T-helper 2 cell treated with Interferon-gamma antibody and Interleukin-4, amounts not matched to agents 5 μg/mL and 100 μg/mL, for 36 hours (primary cell): Measurements from ENCODE around the gene FA2H.

ENCODE experiments used
- DNase-seq: peaks from one replicate; pipeline ENCODE4 v3.0.0; 2021; ENCODE audit warnings: low spot score
- H3K27ac Mint-ChIP-seq: one replicate; pipeline ENCODE4 v1.8.0; 2021; ENCODE audit warnings: mild to moderate bottlenecking, mixed read lengths
- H3K27me3 Mint-ChIP-seq: one replicate; pipeline ENCODE4 v1.8.0; 2021; ENCODE audit warnings: low read depth, mixed read lengths
- H3K36me3 Mint-ChIP-seq: one replicate; pipeline ENCODE4 v1.8.0; 2021; ENCODE audit warnings: low read depth, mixed read lengths
- H3K4me1 Mint-ChIP-seq: one replicate; pipeline ENCODE4 v1.8.0; 2021; ENCODE audit warnings: low read depth, mixed read lengths
- H3K4me3 Mint-ChIP-seq: one replicate; pipeline ENCODE4 v1.8.0; 2022; ENCODE audit warnings: mild to moderate bottlenecking, moderate library complexity, mixed read lengths
- H3K9me3 Mint-ChIP-seq: one replicate; pipeline ENCODE4 v1.8.0; 2021; ENCODE audit warnings: mixed read lengths

The FA2H gene

DNA sequence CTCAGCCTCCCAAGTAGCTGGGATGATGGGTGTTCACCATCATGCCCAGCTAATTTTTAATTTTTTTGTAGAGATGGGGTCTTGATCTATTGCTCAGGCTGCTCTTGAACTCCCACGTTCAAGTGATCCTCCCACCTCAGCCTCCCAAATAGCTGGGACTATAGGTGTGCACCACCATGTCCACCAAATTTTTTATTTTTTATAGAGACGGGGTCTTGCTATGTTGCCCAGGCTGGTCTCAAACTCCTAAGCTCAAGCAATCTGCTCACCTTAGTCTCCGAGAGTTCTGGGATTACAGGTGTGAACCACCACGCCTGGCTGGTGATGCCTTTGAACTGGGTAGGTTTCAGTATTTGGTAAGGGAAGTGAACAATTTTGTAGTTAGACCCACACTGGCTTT, 30.1 kb downstream of the FA2H start:
- no peaks in the 10 kb centered on the region for H3K9me3 Mint-ChIP-seq
- peaks cover 2% of the 10 kb centered on the region for H3K4me1 Mint-ChIP-seq
- no peak overlapping the region for H3K27ac Mint-ChIP-seq
- H3K4me3 Mint-ChIP-seq, result no peak overlapping the region
- H3K27me3 Mint-ChIP-seq, result no peaks in the 10 kb centered on the region
- H3K36me3 Mint-ChIP-seq, result no peaks in the 10 kb centered on the region
- DNase-seq, result no peak

DNA sequence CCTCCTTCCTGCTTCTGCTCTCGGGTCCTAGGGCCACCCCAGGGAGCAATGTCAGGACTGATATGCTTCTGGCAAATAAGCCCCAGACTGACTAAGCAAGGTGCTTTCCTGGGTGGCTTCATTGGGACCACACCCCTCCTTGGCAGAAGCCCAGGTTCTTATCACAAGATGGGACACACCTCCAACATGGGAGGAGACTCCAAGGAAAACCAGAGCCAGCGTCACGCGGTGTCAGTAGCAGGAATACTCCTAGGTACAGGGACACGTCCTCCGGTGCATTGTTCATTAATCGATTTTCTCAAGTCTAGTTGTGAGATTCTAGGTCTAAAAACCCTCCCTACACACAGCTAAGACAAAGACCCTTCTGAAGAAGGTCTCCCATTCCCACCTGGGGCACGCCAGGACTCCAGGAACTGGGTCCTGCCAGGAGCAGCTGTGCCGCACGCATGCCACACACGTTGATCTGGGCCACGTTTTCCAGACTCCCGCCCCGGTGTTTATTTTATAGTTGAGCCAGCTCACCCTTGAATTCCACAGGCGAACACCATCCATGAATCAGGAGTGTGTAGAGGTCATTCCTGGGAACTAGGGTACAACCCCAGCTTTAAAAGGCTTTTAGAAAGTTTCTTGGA, 30.8 kb downstream of the FA2H start:
- Mint-ChIP-seq H3K4me3 (no peak overlapping the region), H3K36me3 (no peaks in the 10 kb centered on the region), H3K27me3 (no peaks in the 10 kb centered on the region), H3K27ac (no peak overlapping the region), H3K9me3 (no peaks in the 10 kb centered on the region), H3K4me1 (peaks cover 2% of the 10 kb centered on the region)
- no peak for DNase-seq

DNA sequence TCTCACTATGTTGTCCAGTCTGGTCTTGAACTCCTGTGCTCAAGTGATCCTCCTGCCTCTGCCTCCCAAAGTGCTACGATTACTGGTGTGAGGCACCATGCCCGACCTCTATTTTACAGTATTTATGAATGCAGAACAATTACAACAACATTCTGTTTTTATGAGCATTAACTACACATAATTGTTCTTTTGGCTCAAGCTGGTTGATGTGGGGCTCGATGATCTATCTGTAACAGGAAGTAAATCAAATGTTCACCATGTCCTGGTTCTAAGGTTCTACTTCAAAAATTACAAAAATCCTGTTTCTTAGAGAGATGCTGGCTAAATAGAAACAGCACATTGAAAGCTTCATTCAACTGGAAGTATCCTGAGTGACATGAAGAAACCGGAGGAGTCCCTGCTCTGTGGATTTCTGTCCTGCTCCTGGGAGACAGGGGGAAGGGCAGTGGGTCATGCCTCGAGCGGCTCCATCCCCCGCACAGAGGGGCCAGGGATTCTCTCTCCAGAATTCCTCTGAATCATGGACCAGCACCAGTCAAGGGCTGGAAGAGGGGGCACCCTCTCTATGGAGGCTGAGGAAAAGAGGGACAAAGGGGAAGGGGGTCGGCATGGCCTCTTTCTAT, 31.5 kb downstream of the FA2H start:
- Mint-ChIP-seq H3K27ac (no peak overlapping the region), H3K9me3 (no peaks in the 10 kb centered on the region), H3K36me3 (no peaks in the 10 kb centered on the region), H3K4me3 (no peak overlapping the region), H3K27me3 (no peaks in the 10 kb centered on the region), H3K4me1 (peaks cover 2% of the 10 kb centered on the region)
- DNase-seq, result no peak

DNA sequence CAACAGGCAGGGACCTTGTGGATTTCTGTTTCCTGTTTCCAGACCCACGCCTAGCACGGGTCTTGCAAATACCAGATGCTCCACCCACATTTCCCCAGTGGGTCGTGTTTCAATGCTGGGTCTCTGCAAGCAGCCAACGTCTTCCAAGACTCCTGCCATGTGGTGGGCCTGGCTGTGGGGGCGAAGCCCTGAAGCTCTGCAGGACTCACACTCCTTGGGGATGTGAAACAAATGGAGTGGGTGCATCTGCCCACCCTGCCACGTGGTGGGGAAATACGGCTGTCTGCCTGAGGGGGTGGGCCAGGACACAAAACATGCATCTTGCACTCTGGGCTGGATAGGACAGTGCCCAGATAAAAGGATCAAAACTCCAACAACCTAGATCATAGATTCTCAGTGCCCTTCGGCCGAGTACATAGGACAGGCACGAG, 32.6 kb downstream of the FA2H start:
- H3K9me3 Mint-ChIP-seq, result no peaks in the 10 kb centered on the region
- DNase-seq, result no peak
- H3K27ac Mint-ChIP-seq, result no peak overlapping the region
- H3K36me3 Mint-ChIP-seq, result no peaks in the 10 kb centered on the region
- H3K27me3 Mint-ChIP-seq, result no peaks in the 10 kb centered on the region
- H3K4me1 Mint-ChIP-seq, result peaks cover 2% of the 10 kb centered on the region
- no peak overlapping the region for H3K4me3 Mint-ChIP-seq

DNA sequence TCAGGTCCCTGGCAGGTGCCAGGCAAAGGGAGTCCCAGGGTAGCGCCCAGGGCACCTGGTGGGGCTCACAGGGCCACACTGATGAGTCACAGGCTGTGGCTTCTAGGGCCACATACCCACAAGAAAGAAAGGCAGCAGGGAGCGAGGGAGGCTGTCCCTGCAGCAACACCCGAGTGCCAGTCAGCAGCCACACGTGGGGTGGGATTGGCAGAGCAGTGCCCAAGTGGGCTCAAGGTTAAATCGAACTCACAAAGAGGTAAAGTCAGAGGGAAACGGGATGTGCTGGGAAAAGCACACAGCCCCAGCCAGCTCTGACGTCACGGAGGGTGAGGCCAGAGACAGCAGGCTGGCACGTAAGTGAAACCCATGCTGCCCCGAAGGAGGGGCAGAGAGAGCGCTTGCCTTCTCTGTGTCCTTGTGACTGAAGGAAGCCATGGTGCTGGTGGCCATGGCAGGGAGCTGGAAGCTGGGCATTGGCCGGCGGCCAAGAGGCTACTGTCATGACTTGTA, 33.8 kb downstream of the FA2H start:
- Mint-ChIP-seq H3K36me3 (no peaks in the 10 kb centered on the region), H3K27me3 (no peaks in the 10 kb centered on the region), H3K9me3 (no peaks in the 10 kb centered on the region), H3K4me3 (no peak overlapping the region), H3K27ac (no peak overlapping the region), H3K4me1 (peaks cover 2% of the 10 kb centered on the region)
- no peak for DNase-seq

DNA sequence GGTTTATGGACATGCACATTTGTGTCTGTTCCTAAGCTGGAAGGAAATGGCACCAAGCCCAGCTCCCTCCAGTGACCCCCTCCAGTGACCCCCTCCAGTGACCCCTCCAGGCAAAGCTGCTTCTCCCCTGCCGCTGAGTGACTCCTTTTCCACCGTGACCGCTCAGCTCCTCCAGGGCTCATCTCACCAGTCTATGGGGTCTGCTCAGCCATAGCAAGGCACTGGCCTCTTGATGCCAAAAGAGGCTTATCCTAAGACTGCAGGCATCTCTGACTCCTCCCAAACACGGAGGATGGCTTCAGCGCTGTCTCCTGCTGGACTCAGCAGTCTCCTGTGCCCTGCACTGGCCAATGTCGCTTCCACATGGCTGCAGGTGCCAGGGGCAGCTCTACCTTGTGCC, 35.3 kb downstream of the FA2H start:
- no peaks in the 10 kb centered on the region for H3K36me3 Mint-ChIP-seq
- no peak overlapping the region for H3K27ac Mint-ChIP-seq
- H3K4me1 Mint-ChIP-seq, result peaks cover 2% of the 10 kb centered on the region
- H3K27me3 Mint-ChIP-seq, result no peaks in the 10 kb centered on the region
- H3K9me3 Mint-ChIP-seq, result no peaks in the 10 kb centered on the region
- no peak for DNase-seq
- no peak overlapping the region for H3K4me3 Mint-ChIP-seq

DNA sequence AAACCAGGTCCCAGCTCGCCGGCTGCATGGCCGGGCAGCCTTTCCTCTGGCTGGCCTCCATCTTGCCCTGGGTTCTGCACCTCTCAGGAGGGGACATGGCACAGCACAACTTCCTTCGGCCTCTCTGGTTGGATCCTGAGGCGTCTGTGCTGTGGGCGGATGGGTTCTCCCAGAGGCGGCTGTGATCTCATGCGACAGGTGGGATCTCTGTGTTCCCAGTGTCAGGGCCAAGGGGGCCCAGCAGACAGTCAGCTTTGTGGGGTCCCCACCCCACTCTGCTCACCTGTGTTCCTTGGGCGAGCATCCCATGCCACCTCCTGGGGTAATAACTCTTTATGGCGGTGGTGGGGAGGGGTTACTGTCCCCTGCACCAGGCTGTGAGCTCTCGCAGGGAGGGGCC, 35.8 kb downstream of the FA2H start:
- no peaks in the 10 kb centered on the region for H3K36me3 Mint-ChIP-seq
- H3K27me3 Mint-ChIP-seq, result no peaks in the 10 kb centered on the region
- no peak overlapping the region for H3K4me3 Mint-ChIP-seq
- H3K27ac Mint-ChIP-seq, result no peak overlapping the region
- H3K4me1 Mint-ChIP-seq, result peaks cover 2% of the 10 kb centered on the region
- no peak for DNase-seq
- no peaks in the 10 kb centered on the region for H3K9me3 Mint-ChIP-seq

DNA sequence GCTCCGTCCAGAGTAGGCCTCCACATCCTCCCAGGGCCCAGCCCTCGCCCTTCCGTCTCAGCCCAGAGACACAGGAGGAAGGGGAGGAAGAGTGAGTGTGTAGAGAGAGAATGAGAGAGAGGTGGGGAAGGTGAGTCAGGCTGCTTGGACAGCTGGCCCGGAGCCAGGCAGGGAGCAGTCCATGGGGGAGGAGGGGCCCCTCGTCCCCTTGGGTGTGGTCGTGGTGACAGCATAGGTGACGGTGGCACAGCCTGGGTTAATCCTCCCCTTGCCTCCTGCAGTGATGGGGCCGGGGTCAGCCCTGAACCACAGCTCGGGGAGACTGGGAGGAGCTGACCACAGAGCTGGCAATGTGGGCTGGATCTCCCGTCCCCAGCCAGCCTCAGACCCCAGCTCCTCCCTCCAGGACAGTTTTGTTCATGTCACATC, 36.5 kb downstream of the FA2H start:
- H3K36me3 Mint-ChIP-seq, result no peaks in the 10 kb centered on the region
- H3K27me3 Mint-ChIP-seq, result no peaks in the 10 kb centered on the region
- no peaks in the 10 kb centered on the region for H3K9me3 Mint-ChIP-seq
- no peak overlapping the region for H3K27ac Mint-ChIP-seq
- H3K4me3 Mint-ChIP-seq, result no peak overlapping the region
- DNase-seq, result no peak
- peaks cover 2% of the 10 kb centered on the region for H3K4me1 Mint-ChIP-seq

DNA sequence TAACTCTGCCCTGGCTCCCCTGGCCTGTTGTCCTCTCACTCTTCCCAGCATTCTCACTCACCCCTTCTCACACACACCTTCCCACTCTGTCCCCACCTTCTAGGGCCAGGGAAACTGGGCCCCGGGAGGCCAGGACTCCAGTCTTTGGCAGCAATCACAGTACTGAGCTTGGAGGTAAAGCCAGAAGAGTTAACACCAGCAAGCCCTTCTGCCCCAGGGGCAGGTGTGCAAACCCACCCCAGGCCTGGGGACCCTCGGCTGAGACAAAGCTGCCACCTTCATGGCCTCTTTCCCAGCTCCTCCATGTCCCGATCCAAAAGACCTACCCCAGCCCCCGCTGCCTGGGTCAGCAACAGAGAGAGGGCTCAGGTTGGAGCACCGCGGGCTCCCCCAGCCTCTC, 37.1 kb downstream of the FA2H start:
- Mint-ChIP-seq H3K4me1 (peaks cover 2% of the 10 kb centered on the region), H3K36me3 (no peaks in the 10 kb centered on the region), H3K27ac (no peak overlapping the region), H3K27me3 (no peaks in the 10 kb centered on the region), H3K9me3 (no peaks in the 10 kb centered on the region), H3K4me3 (no peak overlapping the region)
- DNase-seq, result no peak

DNA sequence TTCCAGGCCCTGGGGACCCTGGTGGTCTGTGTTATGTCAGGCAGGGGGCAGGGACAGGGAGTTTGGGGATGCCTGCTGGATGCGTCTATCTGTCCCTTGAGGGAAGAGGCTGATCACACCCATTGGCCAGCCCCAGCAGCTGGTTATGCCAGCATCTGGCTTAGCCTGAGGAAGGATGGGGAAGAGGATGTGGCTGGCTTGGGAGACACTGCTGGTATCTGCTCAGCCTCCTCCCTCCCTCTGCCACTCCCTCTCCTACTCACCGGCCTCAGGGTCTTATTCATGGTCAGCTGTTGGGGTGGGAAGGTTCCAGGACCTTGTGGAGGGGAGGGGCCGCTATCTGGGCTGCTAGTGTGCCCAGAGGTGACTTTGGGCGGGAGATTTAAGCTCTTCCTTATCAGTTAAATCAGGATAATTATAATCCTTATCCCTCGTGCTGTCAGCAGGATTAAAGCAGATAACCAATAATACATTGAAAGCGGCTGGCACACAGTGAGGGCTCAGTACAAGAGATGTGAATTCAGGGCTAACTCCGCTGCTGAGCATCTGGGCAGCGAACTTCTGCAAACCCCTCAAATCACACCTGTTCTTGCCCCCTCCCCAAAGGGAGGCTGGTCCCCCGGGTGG, 38.0 kb downstream of the FA2H start:
- H3K4me3 Mint-ChIP-seq, result no peak overlapping the region
- H3K9me3 Mint-ChIP-seq, result no peaks in the 10 kb centered on the region
- no peak overlapping the region for H3K27ac Mint-ChIP-seq
- H3K27me3 Mint-ChIP-seq, result no peaks in the 10 kb centered on the region
- H3K36me3 Mint-ChIP-seq, result no peaks in the 10 kb centered on the region
- no peaks in the 10 kb centered on the region for H3K4me1 Mint-ChIP-seq
- no peak for DNase-seq

DNA sequence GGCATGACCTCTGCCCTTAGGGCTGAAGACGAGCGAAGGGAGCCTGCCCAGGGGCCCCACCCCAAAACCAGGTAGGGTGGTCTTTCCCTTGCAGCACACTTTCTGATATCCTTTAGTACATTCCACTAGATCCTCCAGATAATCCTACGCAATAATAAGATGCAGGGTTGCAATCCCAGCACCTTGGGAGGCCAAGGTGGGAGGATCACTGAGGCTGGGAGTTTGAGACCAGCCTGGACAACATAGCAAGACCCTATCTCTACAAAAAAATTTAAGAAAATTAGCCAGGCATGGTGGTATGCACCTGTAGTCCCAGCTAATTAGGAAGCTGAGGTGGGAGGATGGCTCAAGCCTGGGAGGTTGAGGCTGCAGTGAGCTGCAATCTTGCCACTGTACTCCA, 39.1 kb downstream of the FA2H start:
- no peaks in the 10 kb centered on the region for H3K9me3 Mint-ChIP-seq
- no peaks in the 10 kb centered on the region for H3K27me3 Mint-ChIP-seq
- H3K4me3 Mint-ChIP-seq, result no peak overlapping the region
- H3K36me3 Mint-ChIP-seq, result no peaks in the 10 kb centered on the region
- DNase-seq, result no peak
- no peaks in the 10 kb centered on the region for H3K4me1 Mint-ChIP-seq
- no peak overlapping the region for H3K27ac Mint-ChIP-seq

DNA sequence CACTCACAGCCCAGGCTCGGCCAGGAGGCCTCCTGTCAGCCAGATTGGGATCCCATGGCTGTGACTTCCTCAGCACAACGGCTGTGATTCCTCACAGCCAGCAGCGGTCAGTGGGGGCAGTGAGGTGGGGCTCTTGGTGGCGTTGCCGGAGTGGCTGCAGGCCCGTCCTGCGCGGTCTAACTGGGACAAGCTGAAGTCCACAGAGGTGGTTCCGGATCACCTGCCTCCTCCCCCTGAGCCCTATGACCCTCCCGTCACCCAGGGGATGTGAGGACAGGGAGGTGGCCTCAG, 39.5 kb downstream of the FA2H start:
- Mint-ChIP-seq H3K27ac (no peak overlapping the region), H3K36me3 (no peaks in the 10 kb centered on the region), H3K4me1 (no peaks in the 10 kb centered on the region), H3K4me3 (no peak overlapping the region), H3K9me3 (no peaks in the 10 kb centered on the region), H3K27me3 (no peaks in the 10 kb centered on the region)
- no peak for DNase-seq

DNA sequence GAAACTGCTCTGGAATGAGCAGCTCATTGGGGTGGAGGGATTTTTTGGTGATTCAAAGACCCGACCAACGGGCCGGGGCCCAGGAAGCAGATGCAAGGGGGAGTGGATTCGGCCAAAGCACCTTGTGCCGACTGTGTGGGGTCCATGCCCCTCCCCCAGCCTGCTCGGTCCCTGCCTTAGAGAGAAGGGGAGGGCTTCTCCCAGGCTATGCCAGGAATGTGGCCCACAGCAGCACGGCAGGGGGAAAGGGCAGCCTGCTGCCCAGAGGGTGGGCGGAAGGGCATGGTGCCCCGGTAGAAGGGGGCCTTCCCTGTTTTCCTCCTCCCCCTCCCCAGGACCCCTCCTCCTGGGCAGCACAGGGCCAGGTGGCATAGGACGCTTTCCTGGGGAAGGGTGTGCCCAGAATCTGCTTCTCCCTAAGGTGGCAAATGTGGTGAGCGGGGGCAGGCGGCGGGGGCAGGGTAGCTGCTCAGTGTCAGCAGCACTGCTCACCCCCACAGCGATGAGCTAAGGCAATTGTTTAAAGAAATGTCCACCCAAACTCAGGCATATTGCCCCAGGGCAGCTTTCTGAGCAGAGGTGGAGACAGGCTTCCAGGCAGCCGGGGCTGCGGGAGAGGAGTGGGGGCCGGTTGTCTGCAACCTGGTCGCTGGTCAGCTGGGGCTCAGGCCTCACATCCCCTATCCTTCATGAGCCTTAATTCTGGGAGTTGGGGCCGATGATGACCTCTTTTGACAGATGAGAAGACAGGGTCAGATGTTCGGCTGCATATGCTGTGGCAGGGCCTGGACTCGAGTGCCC, 40.1 kb downstream of the FA2H start:
- H3K4me1 Mint-ChIP-seq, result no peaks in the 10 kb centered on the region
- DNase-seq, result no peak
- no peaks in the 10 kb centered on the region for H3K27me3 Mint-ChIP-seq
- H3K9me3 Mint-ChIP-seq, result no peaks in the 10 kb centered on the region
- no peak overlapping the region for H3K27ac Mint-ChIP-seq
- no peak overlapping the region for H3K4me3 Mint-ChIP-seq
- H3K36me3 Mint-ChIP-seq, result no peaks in the 10 kb centered on the region

DNA sequence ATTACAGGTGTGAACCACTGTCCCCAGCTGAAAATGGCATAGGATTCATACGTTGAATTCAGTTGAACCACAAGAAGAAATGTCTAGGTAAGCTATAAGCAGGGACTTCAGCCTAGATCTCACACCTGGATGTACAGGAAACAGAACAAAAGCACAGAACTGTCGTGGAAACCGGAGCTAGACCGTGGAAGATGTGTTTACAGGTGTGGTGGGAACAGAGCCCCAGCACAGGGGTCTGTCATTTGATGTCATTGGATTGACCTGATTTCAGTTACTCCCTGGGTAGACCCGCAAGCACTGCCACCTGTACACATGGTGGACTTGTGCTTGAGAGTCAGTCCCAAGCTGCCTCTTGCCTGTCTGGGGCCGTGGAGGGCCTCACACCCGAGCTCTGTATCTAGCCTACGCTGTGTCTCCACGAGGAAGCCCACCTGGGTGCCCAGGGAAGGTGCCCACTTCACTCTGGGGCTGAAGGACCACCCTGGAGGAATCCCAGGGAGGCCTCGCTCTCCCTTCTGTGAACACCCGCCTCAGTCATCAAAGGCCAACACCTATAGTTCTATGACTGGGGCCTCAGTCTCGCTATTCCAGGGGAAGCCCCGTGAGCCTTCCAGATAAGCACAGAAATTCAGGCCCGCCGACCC, 41.8 kb downstream of the FA2H start:
- Mint-ChIP-seq H3K27ac (no peak overlapping the region), H3K4me3 (no peak overlapping the region), H3K36me3 (no peaks in the 10 kb centered on the region), H3K4me1 (no peaks in the 10 kb centered on the region), H3K9me3 (no peaks in the 10 kb centered on the region), H3K27me3 (no peaks in the 10 kb centered on the region)
- no peak for DNase-seq
